Measurements from ENCODE around the gene CLEC6A. TPM values are rescaled to one million over a fixed set of nuclear protein-coding genes. Genes with fewer than 3 reads are reported as not detected.
A peak's percentile ranks its signal among the peaks of the same experiment; 100 is the strongest.
"Not testable (repeated sequence)": the region's sequence is repeated elsewhere in the genome, so short reads cannot be mapped to it uniquely, and the experiment has no call there.

The CLEC6A gene
- total RNA-seq, 6 donors from 2014 or later = 0.49 to 0.98 (median 0.77) TPM; not detected in 2

GRCh38 chr12:8493084-8493483 is 37.3 kb downstream of the CLEC6A start:
- peak overlapping the region in 2 of 4 donors; percentile 60 to 65 for H3K27ac ChIP-seq
- peak; percentile 78 to 88 for ATAC-seq (ENCODE audit: low FRiP score in 2 of 2)

GRCh38 chr12:8495671-8496070 is 39.9 kb downstream of the CLEC6A start:
- H3K9me3 ChIP-seq; H3K4me1 ChIP-seq; ATAC-seq (ENCODE audit: low FRiP score in 2 of 2); H3K27ac ChIP-seq; DNase-seq; H3K36me3 ChIP-seq; H3K4me3 ChIP-seq; H3K27me3 ChIP-seq: not testable (repeated sequence)
- 86 to 92% methylated on average over 2 to 4 of the region's 4 CpGs for WGBS, 2 donors

More at GRCh38 chr12:8493084-8493483, 37.3 kb downstream of the CLEC6A start:
- Histone ChIP-seq H3K27me3 (no peaks in the 10 kb centered on the region), H3K4me3 (no peak overlapping the region), H3K36me3 (no peaks in the 10 kb centered on the region), H3K4me1 (peaks cover 0 to 4% (median 0%) of the 10 kb centered on the region in 4 donors), H3K9me3 (no peaks in the 10 kb centered on the region)
- 34 to 74% methylated on average over 1 to 2 of the region's 2 CpGs for WGBS, 2 donors
- DNase-seq = peak in 1 of 2 donors; percentile 58
- peak; percentile 36 to 65 for TF ChIP-seq POLR2AphosphoS5 (IDR thresholded peaks at IDR 0.05)
- no peak for TF ChIP-seq CTCF (IDR thresholded peaks at IDR 0.05)
- TF ChIP-seq EP300 (IDR thresholded peaks at IDR 0.05) = peak in 1 of 4 donors; percentile 52

- DNase-seq = not testable (repeated sequence)
- 45 to 93% methylated on average over 1 to 7 of the region's 7 CpGs for WGBS, 2 donors
These were observed 40.3 kb downstream of the CLEC6A start for GRCh38 chr12:8496074-8496473.

GRCh38 chr12:8499616-8500015 is 43.9 kb downstream of the CLEC6A start:
- TF ChIP-seq POLR2AphosphoS5 (IDR thresholded peaks at IDR 0.05) = no peak
- no peak for TF ChIP-seq POLR2A (IDR thresholded peaks at IDR 0.05)
- no peak for TF ChIP-seq EP300 (IDR thresholded peaks at IDR 0.05)
- no peak for TF ChIP-seq CTCF (IDR thresholded peaks at IDR 0.05)
- Histone ChIP-seq H3K27me3 (no peaks in the 10 kb centered on the region), H3K9me3 (no peaks in the 10 kb centered on the region), H3K36me3 (no peaks in the 10 kb centered on the region), H3K4me3 (no peak overlapping the region), H3K27ac (no peak overlapping the region), H3K4me1 (no peaks in the 10 kb centered on the region)
- no peak for ATAC-seq (ENCODE audit: low FRiP score in 2 of 2)
- WGBS, 2 donors = 55 to 57% methylated on average over 4 of the region's 4 CpGs
- DNase-seq = no peak

More at GRCh38 chr12:8496074-8496473, 40.3 kb downstream of the CLEC6A start:
- H3K4me1 ChIP-seq; ATAC-seq (ENCODE audit: low FRiP score in 2 of 2); H3K4me3 ChIP-seq; H3K36me3 ChIP-seq; H3K27me3 ChIP-seq; H3K27ac ChIP-seq; H3K9me3 ChIP-seq: not testable (repeated sequence)

GRCh38 chr12:8501720-8502119 is 46.0 kb downstream of the CLEC6A start:
- no peak for ATAC-seq (ENCODE audit: low FRiP score in 2 of 2)
- DNase-seq = no peak
- whole genome bisulfite sequencing, 2 donors = 56 to 63% methylated on average over 3 of the region's 3 CpGs
- peak overlapping the region in 1 of 4 donors; percentile 49 for H3K27ac ChIP-seq
- H3K9me3 ChIP-seq = no peaks in the 10 kb centered on the region
- no peaks in the 10 kb centered on the region for H3K4me1 ChIP-seq
- H3K4me3 ChIP-seq = no peak overlapping the region
- H3K36me3 ChIP-seq = no peaks in the 10 kb centered on the region
- no peaks in the 10 kb centered on the region for H3K27me3 ChIP-seq
- TF ChIP-seq EP300 (IDR thresholded peaks at IDR 0.05) = no peak
- no peak for TF ChIP-seq CTCF (IDR thresholded peaks at IDR 0.05)
- no peak for TF ChIP-seq POLR2A (IDR thresholded peaks at IDR 0.05)
- no peak for TF ChIP-seq POLR2AphosphoS5 (IDR thresholded peaks at IDR 0.05)

GRCh38 chr12:8504351-8504750 is 48.6 kb downstream of the CLEC6A start:
- H3K4me1 ChIP-seq = no peaks in the 10 kb centered on the region
- H3K9me3 ChIP-seq = no peaks in the 10 kb centered on the region
- H3K36me3 ChIP-seq = no peaks in the 10 kb centered on the region
- WGBS, 2 donors = 97 to 98% methylated on average over 1 of the region's 1 CpG
- ATAC-seq (ENCODE audit: low FRiP score in 2 of 2) (no peak), DNase-seq (no peak)
- TF ChIP-seq CTCF (IDR thresholded peaks at IDR 0.05) (no peak), POLR2AphosphoS5 (IDR thresholded peaks at IDR 0.05) (no peak), EP300 (IDR thresholded peaks at IDR 0.05) (no peak), POLR2A (IDR thresholded peaks at IDR 0.05) (no peak)
- no peak overlapping the region for H3K27ac ChIP-seq
- H3K27me3 ChIP-seq = no peaks in the 10 kb centered on the region
- no peak overlapping the region for H3K4me3 ChIP-seq

All from upper lobe of left lung (tissue), 6 donors.